Neuron (in vitro differentiated cells): Measurements from ENCODE around the gene SNRNP40.
"Not testable (repeated sequence)": the region's sequence is repeated elsewhere in the genome, so short reads cannot be mapped to it uniquely, and the experiment has no call there.

ENCODE experiments used
- H2AFZ ChIP-seq: one replicate; pipeline ENCODE4 v1.6.1; 2013; ENCODE audit warnings: low read depth, mild to moderate bottlenecking, inconsistent platforms, low read length, moderate library complexity
- H3K27me3 ChIP-seq: one replicate; pipeline ENCODE4 v1.6.1; 2013; ENCODE audit warnings: low read length; ENCODE audit not compliant: insufficient read depth
- H3K36me3 ChIP-seq: one replicate; pipeline ENCODE4 v1.6.1; 2013; ENCODE audit warnings: low read length; ENCODE audit not compliant: insufficient read depth
- H3K4me1 ChIP-seq: one replicate; pipeline ENCODE4 v1.6.1; 2013; ENCODE audit warnings: low read length; ENCODE audit not compliant: insufficient read depth
- H3K4me3 ChIP-seq: 2 replicates; pipeline ENCODE4 v1.5.1; 2013; ENCODE audit warnings: mild to moderate bottlenecking, low read length, moderate library complexity
- H3K9me3 ChIP-seq: one replicate; pipeline ENCODE4 v1.6.1; 2013; ENCODE audit warnings: low read length

SNRNP40 gene

GRCh38 chr1:31263408-31263807 is 33.2 kb downstream of the SNRNP40 start:
- no peaks in the 10 kb centered on the region for H3K9me3 ChIP-seq
- no peaks in the 10 kb centered on the region for H3K27me3 ChIP-seq
- no peak overlapping the region for H2AFZ ChIP-seq
- H3K4me3 ChIP-seq = no peak overlapping the region
- H3K4me1 ChIP-seq = no peaks in the 10 kb centered on the region
- H3K36me3 ChIP-seq = peaks cover 74% of the 10 kb centered on the region

GRCh38 chr1:31262393-31262792 is 34.2 kb downstream of the SNRNP40 start:
- not testable (repeated sequence) for H3K27me3 ChIP-seq, H3K9me3 ChIP-seq, H3K4me3 ChIP-seq, H3K4me1 ChIP-seq, H2AFZ ChIP-seq
- peaks cover 78% of the 10 kb centered on the region for H3K36me3 ChIP-seq

- Histone ChIP-seq H3K9me3 (no peaks in the 10 kb centered on the region), H3K4me1 (no peaks in the 10 kb centered on the region), H3K36me3 (peaks cover 78% of the 10 kb centered on the region), H3K4me3 (no peak overlapping the region), H3K27me3 (no peaks in the 10 kb centered on the region), H2AFZ (no peak overlapping the region)
Measured at GRCh38 chr1:31261916-31262315, 34.7 kb downstream of the SNRNP40 start.

GRCh38 chr1:31259746-31260145 is 36.8 kb downstream of the SNRNP40 start:
- Histone ChIP-seq H3K27me3 (no peaks in the 10 kb centered on the region), H3K4me1 (no peaks in the 10 kb centered on the region), H3K9me3 (no peaks in the 10 kb centered on the region), H3K4me3 (no peak overlapping the region), H3K36me3 (peaks cover 63% of the 10 kb centered on the region), H2AFZ (no peak overlapping the region)

- Histone ChIP-seq H3K9me3 (no peaks in the 10 kb centered on the region), H3K4me3 (no peak overlapping the region), H2AFZ (no peak overlapping the region), H3K4me1 (no peaks in the 10 kb centered on the region), H3K27me3 (no peaks in the 10 kb centered on the region), H3K36me3 (peaks cover 59% of the 10 kb centered on the region)
Measured at GRCh38 chr1:31258581-31258980, 38.0 kb downstream of the SNRNP40 start.

GRCh38 chr1:31257213-31257612 is 39.4 kb downstream of the SNRNP40 start:
- Histone ChIP-seq H3K36me3 (peaks cover 50% of the 10 kb centered on the region), H3K27me3 (no peaks in the 10 kb centered on the region), H2AFZ (no peak overlapping the region), H3K9me3 (no peaks in the 10 kb centered on the region), H3K4me1 (no peaks in the 10 kb centered on the region), H3K4me3 (no peak overlapping the region)

GRCh38 chr1:31249854-31250253 is 46.7 kb downstream of the SNRNP40 start:
- Histone ChIP-seq H2AFZ (no peak overlapping the region), H3K27me3 (no peaks in the 10 kb centered on the region), H3K4me1 (no peaks in the 10 kb centered on the region), H3K4me3 (no peak overlapping the region), H3K9me3 (no peaks in the 10 kb centered on the region), H3K36me3 (no peaks in the 10 kb centered on the region)

- no peaks in the 10 kb centered on the region for H3K36me3 ChIP-seq
- no peak overlapping the region for H3K4me3 ChIP-seq
- no peak overlapping the region for H2AFZ ChIP-seq
- H3K9me3 ChIP-seq = no peaks in the 10 kb centered on the region
- no peaks in the 10 kb centered on the region for H3K4me1 ChIP-seq
- no peaks in the 10 kb centered on the region for H3K27me3 ChIP-seq
Measured at GRCh38 chr1:31248276-31248675, 48.3 kb downstream of the SNRNP40 start.

- no peaks in the 10 kb centered on the region for H3K36me3 ChIP-seq
- H3K9me3 ChIP-seq = no peaks in the 10 kb centered on the region
- no peak overlapping the region for H3K4me3 ChIP-seq
- peaks cover 4% of the 10 kb centered on the region for H3K4me1 ChIP-seq
- no peak overlapping the region for H2AFZ ChIP-seq
- no peaks in the 10 kb centered on the region for H3K27me3 ChIP-seq
Measured at GRCh38 chr1:31244326-31244725, 52.3 kb downstream of the SNRNP40 start.

GRCh38 chr1:31243501-31244286 is 52.9 kb downstream of the SNRNP40 start:
- Histone ChIP-seq H3K9me3 (no peaks in the 10 kb centered on the region), H3K36me3 (no peaks in the 10 kb centered on the region), H2AFZ (no peak overlapping the region), H3K27me3 (no peaks in the 10 kb centered on the region), H3K4me3 (no peak overlapping the region), H3K4me1 (peaks cover 7% of the 10 kb centered on the region)

GRCh38 chr1:31241321-31241720 is 55.3 kb downstream of the SNRNP40 start:
- Histone ChIP-seq H3K9me3 (no peaks in the 10 kb centered on the region), H3K4me1 (peaks cover 14% of the 10 kb centered on the region), H3K27me3 (no peaks in the 10 kb centered on the region), H3K4me3 (no peak overlapping the region), H3K36me3 (no peaks in the 10 kb centered on the region), H2AFZ (no peak overlapping the region)

- no peak within 1 kb of the TSS for H2AFZ ChIP-seq
- H3K4me3 ChIP-seq = peak within 1 kb of the TSS; percentile 68
- no peaks in the 10 kb centered on the region for H3K9me3 ChIP-seq
- no peaks in the 10 kb centered on the region for H3K27me3 ChIP-seq
- no peaks in the 10 kb centered on the region for H3K36me3 ChIP-seq
- H3K4me1 ChIP-seq = peaks cover 14% of the 10 kb centered on the region
Measured at GRCh38 chr1:31239653-31240241, 56.8 kb downstream of the SNRNP40 start, which contains the start of gene NKAIN1. TSS of gene NKAIN1 (minus strand) at chr1:31239887. CDS start at chr1:31239547, 340 bp downstream.

- peak overlapping the region; percentile 68 for H3K4me3 ChIP-seq
- no peaks in the 10 kb centered on the region for H3K27me3 ChIP-seq
- peaks cover 16% of the 10 kb centered on the region for H3K4me1 ChIP-seq
Measured at GRCh38 chr1:31238986-31239613, 57.5 kb downstream of the SNRNP40 start.

More at GRCh38 chr1:31238986-31239613, 57.5 kb downstream of the SNRNP40 start:
- H2AFZ ChIP-seq = no peak overlapping the region
- H3K36me3 ChIP-seq = no peaks in the 10 kb centered on the region
- H3K9me3 ChIP-seq = no peaks in the 10 kb centered on the region
